ENCODE measurements around the gene RGS6. TPM values are rescaled to one million over a fixed set of nuclear protein-coding genes. Genes with fewer than 3 reads are reported as not detected.

Gene RGS6
- polyA plus RNA-seq, 2 donors: 0.11 to 0.29 TPM

DNA sequence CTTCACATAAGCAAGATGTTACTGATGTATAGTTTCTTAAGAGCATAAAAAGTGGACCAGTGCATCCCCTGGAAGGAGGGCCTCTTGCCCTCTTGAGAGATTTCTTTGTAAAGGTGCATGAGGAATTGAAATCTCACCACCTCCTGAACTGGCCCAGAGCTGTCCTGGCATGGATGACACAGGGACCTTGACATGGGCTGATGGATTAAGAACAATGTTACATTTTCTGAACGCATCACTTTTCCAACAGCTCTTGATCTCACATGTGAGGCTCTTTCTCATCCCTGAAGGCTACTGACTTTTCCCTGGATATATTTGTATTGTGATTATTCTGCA is 360.4 kb downstream of the RGS6 start:
- H3K4me3 ChIP-seq (ENCODE audit: low read depth in 1 of 2, low read length in 2 of 2): no peak overlapping the region
- 30 to 49% methylated on average over 1 of the region's 1 CpG for WGBS, 2 donors
- H3K36me3 ChIP-seq (ENCODE audit: control insufficient read depth in 2 of 2, insufficient read depth in 2 of 2, low read length in 1 of 2): no peaks in the 10 kb centered on the region
- H3K27me3 ChIP-seq (ENCODE audit: control insufficient read depth in 1 of 2, insufficient read depth in 2 of 2, low read length in 2 of 2): no peaks in the 10 kb centered on the region
- H3K9me3 ChIP-seq (ENCODE audit: control insufficient read depth in 2 of 2, insufficient read depth in 1 of 2, low read depth in 1 of 2, low read length in 1 of 2): no peaks in the 10 kb centered on the region
- no peak overlapping the region for H3K27ac ChIP-seq (ENCODE audit: low read depth in 2 of 2, low read length in 1 of 2)
- H3K4me1 ChIP-seq (ENCODE audit: control insufficient read depth in 2 of 2, insufficient read depth in 2 of 2, low read length in 1 of 2): no peaks in the 10 kb centered on the region

DNA sequence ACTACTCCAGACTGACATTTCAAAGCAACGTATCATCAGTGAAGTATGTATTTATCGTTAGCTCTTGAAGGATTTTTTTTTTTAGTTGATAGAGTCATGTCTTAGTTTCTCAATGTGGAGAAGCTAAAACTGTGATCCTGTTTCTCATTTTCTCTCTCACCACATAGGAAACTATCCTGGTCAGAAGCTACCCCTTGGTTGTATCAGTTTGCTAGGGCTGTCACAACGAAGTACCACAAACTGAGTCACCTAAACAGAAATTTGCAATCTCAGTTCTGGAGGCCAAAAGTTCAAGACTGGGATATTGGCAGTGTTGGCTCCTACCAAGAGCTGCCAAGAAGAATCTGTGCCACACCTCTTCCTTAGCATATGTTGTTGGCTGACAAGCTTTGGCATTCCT is 369.1 kb downstream of the RGS6 start:
- no peaks in the 10 kb centered on the region for H3K36me3 ChIP-seq (ENCODE audit: control insufficient read depth in 2 of 2, insufficient read depth in 2 of 2, low read length in 1 of 2)
- 70 to 79% methylated on average over 3 of the region's 3 CpGs for WGBS, 2 donors
- H3K27me3 ChIP-seq (ENCODE audit: control insufficient read depth in 1 of 2, insufficient read depth in 2 of 2, low read length in 2 of 2): peaks cover 0 to 2% of the 10 kb centered on the region in 2 donors
- H3K4me1 ChIP-seq (ENCODE audit: control insufficient read depth in 2 of 2, insufficient read depth in 2 of 2, low read length in 1 of 2): no peaks in the 10 kb centered on the region
- no peak overlapping the region for H3K4me3 ChIP-seq (ENCODE audit: low read depth in 1 of 2, low read length in 2 of 2)
- H3K27ac ChIP-seq (ENCODE audit: low read depth in 2 of 2, low read length in 1 of 2): no peak overlapping the region
- no peaks in the 10 kb centered on the region for H3K9me3 ChIP-seq (ENCODE audit: control insufficient read depth in 2 of 2, insufficient read depth in 1 of 2, low read depth in 1 of 2, low read length in 1 of 2)

DNA sequence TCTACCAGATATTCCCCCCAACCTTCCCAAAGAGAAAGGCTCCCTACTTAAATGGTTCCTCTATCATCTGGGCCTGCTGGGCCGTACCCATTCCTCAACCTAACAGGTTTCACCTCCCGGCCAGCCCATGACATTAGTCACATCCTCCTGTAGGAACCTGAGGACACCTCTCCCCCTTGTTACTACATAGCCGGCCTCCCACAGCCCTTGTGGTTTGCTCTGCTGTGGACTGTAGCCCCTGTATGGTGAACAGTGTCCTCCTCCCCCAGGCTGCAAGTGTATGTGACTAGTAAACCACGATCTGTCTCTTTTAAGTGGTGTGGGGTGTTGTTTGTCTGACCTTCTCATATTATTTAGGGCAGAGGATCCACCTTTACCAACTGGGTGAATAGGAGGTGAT is 371.7 kb downstream of the RGS6 start:
- Histone ChIP-seq H3K9me3 (ENCODE audit: control insufficient read depth in 2 of 2, insufficient read depth in 1 of 2, low read depth in 1 of 2, low read length in 1 of 2) (no peaks in the 10 kb centered on the region), H3K4me1 (ENCODE audit: control insufficient read depth in 2 of 2, insufficient read depth in 2 of 2, low read length in 1 of 2) (no peaks in the 10 kb centered on the region)
- WGBS, 2 donors: 78 to 83% methylated on average over 4 of the region's 4 CpGs

DNA sequence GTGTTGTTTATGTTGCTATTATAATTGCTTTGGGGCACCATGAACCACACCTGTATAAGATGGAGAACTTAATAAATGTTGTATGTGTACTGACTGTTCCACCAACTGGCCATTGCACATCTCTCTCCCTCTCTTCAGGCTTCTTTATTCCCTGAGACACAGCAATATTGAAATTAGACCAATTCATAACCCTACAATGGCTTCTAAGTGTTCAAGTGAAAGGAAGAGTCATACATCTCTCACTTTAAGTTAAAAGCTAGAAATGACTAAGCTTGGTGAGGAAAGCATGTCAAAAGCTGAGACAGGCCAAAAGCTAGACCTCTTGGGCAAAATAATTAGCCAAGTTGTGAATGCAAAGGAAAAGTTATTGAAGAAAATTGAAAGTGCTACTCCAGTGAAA is 373.3 kb downstream of the RGS6 start:
- Histone ChIP-seq H3K27me3 (ENCODE audit: control insufficient read depth in 1 of 2, insufficient read depth in 2 of 2, low read length in 2 of 2) (peaks cover 0 to 2% of the 10 kb centered on the region in 2 donors), H3K36me3 (ENCODE audit: control insufficient read depth in 2 of 2, insufficient read depth in 2 of 2, low read length in 1 of 2) (no peaks in the 10 kb centered on the region), H3K27ac (ENCODE audit: low read depth in 2 of 2, low read length in 1 of 2) (no peak overlapping the region), H3K9me3 (ENCODE audit: control insufficient read depth in 2 of 2, insufficient read depth in 1 of 2, low read depth in 1 of 2, low read length in 1 of 2) (no peaks in the 10 kb centered on the region), H3K4me3 (ENCODE audit: low read depth in 1 of 2, low read length in 2 of 2) (no peak overlapping the region), H3K4me1 (ENCODE audit: control insufficient read depth in 2 of 2, insufficient read depth in 2 of 2, low read length in 1 of 2) (no peaks in the 10 kb centered on the region)

More for the DNA sequence above, 371.7 kb downstream of the RGS6 start:
- Histone ChIP-seq H3K27ac (ENCODE audit: low read depth in 2 of 2, low read length in 1 of 2) (no peak overlapping the region), H3K27me3 (ENCODE audit: control insufficient read depth in 1 of 2, insufficient read depth in 2 of 2, low read length in 2 of 2) (peaks cover 0 to 2% of the 10 kb centered on the region in 2 donors), H3K36me3 (ENCODE audit: control insufficient read depth in 2 of 2, insufficient read depth in 2 of 2, low read length in 1 of 2) (no peaks in the 10 kb centered on the region), H3K4me3 (ENCODE audit: low read depth in 1 of 2, low read length in 2 of 2) (no peak overlapping the region)

DNA sequence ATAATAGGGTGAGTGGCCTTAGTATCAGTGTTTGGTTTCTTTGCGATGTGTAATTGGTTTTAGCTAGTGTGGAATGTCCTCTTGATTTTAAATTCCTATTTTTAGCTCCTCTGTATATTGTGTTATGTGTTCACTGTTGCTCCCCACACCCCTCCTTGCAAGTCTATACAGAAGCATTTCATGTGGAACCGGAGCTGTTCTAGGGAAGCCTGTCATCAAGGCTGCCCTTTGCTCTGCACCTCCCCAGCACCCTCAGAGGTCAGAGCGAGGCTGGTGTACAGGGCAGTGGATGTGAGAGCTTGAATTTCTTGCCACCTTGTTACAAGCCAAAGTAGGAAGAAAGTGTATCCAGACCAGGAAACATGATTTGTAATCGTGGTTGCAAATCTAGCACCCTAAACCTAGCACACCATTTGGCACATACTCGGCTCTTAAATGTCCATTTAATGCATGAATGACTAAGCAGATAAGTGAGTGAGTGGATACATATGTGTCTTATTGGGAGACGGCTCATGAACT is 376.8 kb downstream of the RGS6 start:
- Histone ChIP-seq H3K4me1 (ENCODE audit: control insufficient read depth in 2 of 2, insufficient read depth in 2 of 2, low read length in 1 of 2) (no peaks in the 10 kb centered on the region), H3K36me3 (ENCODE audit: control insufficient read depth in 2 of 2, insufficient read depth in 2 of 2, low read length in 1 of 2) (no peaks in the 10 kb centered on the region), H3K4me3 (ENCODE audit: low read depth in 1 of 2, low read length in 2 of 2) (no peak overlapping the region), H3K27me3 (ENCODE audit: control insufficient read depth in 1 of 2, insufficient read depth in 2 of 2, low read length in 2 of 2) (no peaks in the 10 kb centered on the region), H3K27ac (ENCODE audit: low read depth in 2 of 2, low read length in 1 of 2) (no peak overlapping the region), H3K9me3 (ENCODE audit: control insufficient read depth in 2 of 2, insufficient read depth in 1 of 2, low read depth in 1 of 2, low read length in 1 of 2) (no peaks in the 10 kb centered on the region)
- WGBS, 2 donors: 41 to 44% methylated on average over 6 of the region's 6 CpGs

DNA sequence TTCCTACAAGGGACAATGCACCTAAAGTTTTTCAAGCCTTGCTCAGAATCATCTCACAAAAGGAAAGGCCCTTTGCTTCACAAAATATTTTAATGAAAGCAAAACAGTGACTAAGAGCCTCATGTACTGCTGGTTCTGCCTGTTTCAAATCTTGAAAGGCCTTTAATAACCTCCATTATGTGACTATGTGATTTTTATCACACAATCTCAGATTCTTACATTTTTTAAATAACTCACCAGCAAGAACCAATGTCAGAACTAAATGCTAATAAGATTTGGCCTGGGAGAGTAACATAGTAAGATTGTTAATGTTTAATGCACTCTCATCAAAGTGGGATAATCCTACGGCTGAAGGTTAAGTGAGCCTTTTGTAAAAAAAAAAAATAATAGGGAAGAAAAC is 378.9 kb downstream of the RGS6 start:
- Histone ChIP-seq H3K36me3 (ENCODE audit: control insufficient read depth in 2 of 2, insufficient read depth in 2 of 2, low read length in 1 of 2) (no peaks in the 10 kb centered on the region), H3K27ac (ENCODE audit: low read depth in 2 of 2, low read length in 1 of 2) (no peak overlapping the region), H3K9me3 (ENCODE audit: control insufficient read depth in 2 of 2, insufficient read depth in 1 of 2, low read depth in 1 of 2, low read length in 1 of 2) (no peaks in the 10 kb centered on the region), H3K27me3 (ENCODE audit: control insufficient read depth in 1 of 2, insufficient read depth in 2 of 2, low read length in 2 of 2) (no peaks in the 10 kb centered on the region), H3K4me1 (ENCODE audit: control insufficient read depth in 2 of 2, insufficient read depth in 2 of 2, low read length in 1 of 2) (no peaks in the 10 kb centered on the region), H3K4me3 (ENCODE audit: low read depth in 1 of 2, low read length in 2 of 2) (no peak overlapping the region)
- WGBS, 2 donors: 64 to 79% methylated on average over 1 of the region's 1 CpG

DNA sequence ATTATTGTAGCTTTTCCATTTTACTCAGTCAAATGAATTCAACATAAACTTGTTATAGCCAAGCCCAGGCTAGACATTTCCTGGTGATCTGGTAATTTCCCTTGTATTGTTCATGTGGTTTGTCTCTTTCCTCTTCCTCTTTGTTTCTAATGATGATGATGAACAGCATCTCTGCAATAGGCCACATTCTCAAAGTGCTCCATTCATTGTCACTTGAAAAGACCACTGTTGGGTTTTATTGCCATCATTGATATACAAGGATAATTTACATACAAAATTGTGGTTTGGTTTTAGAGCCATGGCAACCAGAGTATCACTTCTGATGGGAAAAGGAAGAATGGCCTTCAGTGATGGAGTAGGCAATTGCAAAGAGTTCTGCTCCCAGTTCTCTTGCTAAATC is 379.3 kb downstream of the RGS6 start:
- Histone ChIP-seq H3K36me3 (ENCODE audit: control insufficient read depth in 2 of 2, insufficient read depth in 2 of 2, low read length in 1 of 2) (no peaks in the 10 kb centered on the region), H3K4me1 (ENCODE audit: control insufficient read depth in 2 of 2, insufficient read depth in 2 of 2, low read length in 1 of 2) (no peaks in the 10 kb centered on the region), H3K9me3 (ENCODE audit: control insufficient read depth in 2 of 2, insufficient read depth in 1 of 2, low read depth in 1 of 2, low read length in 1 of 2) (no peaks in the 10 kb centered on the region), H3K4me3 (ENCODE audit: low read depth in 1 of 2, low read length in 2 of 2) (no peak overlapping the region), H3K27me3 (ENCODE audit: control insufficient read depth in 1 of 2, insufficient read depth in 2 of 2, low read length in 2 of 2) (no peaks in the 10 kb centered on the region), H3K27ac (ENCODE audit: low read depth in 2 of 2, low read length in 1 of 2) (no peak overlapping the region)

DNA sequence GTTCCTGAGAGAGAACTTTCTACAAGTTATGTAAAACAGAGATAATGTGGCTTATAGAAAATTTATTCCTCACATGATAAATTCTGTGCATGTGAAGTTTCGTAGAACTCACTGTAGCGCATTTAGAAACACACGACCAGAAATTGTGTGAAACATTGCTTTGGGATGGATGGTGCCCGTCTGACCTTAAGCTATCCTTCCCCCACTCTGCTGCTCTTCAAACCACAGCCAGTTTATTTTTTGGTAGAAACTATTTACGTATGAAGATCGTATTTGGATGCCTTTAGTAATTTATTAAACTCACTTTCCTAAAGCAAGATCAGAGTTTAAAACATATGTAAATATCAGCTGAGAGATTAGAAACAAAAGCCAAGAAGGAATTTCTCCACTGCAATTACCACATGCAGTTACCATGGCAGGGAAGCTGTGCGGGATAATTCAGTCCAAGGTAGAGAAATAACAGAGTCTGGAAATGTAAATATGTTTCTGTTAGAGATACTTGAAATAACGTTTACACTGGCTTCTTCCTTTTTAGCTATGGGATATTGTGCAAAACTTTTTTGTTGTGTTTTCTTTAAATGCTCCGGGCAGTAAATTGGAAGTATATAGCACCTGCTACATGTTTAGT is 382.7 kb downstream of the RGS6 start:
- WGBS, 2 donors: 42 to 45% methylated on average over 9 of the region's 9 CpGs
- no peaks in the 10 kb centered on the region for H3K4me1 ChIP-seq (ENCODE audit: control insufficient read depth in 2 of 2, insufficient read depth in 2 of 2, low read length in 1 of 2)
- H3K36me3 ChIP-seq (ENCODE audit: control insufficient read depth in 2 of 2, insufficient read depth in 2 of 2, low read length in 1 of 2): no peaks in the 10 kb centered on the region
- H3K27me3 ChIP-seq (ENCODE audit: control insufficient read depth in 1 of 2, insufficient read depth in 2 of 2, low read length in 2 of 2): no peaks in the 10 kb centered on the region
- no peak overlapping the region for H3K27ac ChIP-seq (ENCODE audit: low read depth in 2 of 2, low read length in 1 of 2)
- H3K4me3 ChIP-seq (ENCODE audit: low read depth in 1 of 2, low read length in 2 of 2): no peak overlapping the region
- no peaks in the 10 kb centered on the region for H3K9me3 ChIP-seq (ENCODE audit: control insufficient read depth in 2 of 2, insufficient read depth in 1 of 2, low read depth in 1 of 2, low read length in 1 of 2)

DNA sequence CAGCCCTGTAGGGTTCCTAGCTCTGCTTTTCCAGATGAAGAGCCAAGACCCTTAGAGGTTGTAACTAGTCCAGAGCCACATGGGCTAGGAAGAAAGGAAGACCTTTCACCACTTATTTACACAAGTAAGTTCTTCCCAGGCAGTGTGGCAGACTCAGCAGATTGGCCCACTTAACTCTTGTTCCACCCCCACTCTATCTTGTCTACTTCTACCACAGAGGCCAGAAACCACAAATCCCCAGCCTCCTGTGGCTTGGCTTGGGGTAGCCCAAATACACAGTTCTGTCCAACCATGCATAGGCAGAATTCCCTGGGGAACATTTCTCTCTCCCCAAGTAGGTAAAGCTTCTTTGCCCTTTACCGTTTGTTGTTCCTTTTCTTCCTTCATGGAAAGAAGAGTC is 383.5 kb downstream of the RGS6 start:
- H3K27ac ChIP-seq (ENCODE audit: low read depth in 2 of 2, low read length in 1 of 2): no peak overlapping the region
- no peaks in the 10 kb centered on the region for H3K27me3 ChIP-seq (ENCODE audit: control insufficient read depth in 1 of 2, insufficient read depth in 2 of 2, low read length in 2 of 2)
- WGBS, 2 donors: 75 to 83% methylated on average over 1 of the region's 1 CpG
- no peaks in the 10 kb centered on the region for H3K9me3 ChIP-seq (ENCODE audit: control insufficient read depth in 2 of 2, insufficient read depth in 1 of 2, low read depth in 1 of 2, low read length in 1 of 2)
- H3K36me3 ChIP-seq (ENCODE audit: control insufficient read depth in 2 of 2, insufficient read depth in 2 of 2, low read length in 1 of 2): no peaks in the 10 kb centered on the region
- H3K4me1 ChIP-seq (ENCODE audit: control insufficient read depth in 2 of 2, insufficient read depth in 2 of 2, low read length in 1 of 2): no peaks in the 10 kb centered on the region
- no peak overlapping the region for H3K4me3 ChIP-seq (ENCODE audit: low read depth in 1 of 2, low read length in 2 of 2)

DNA sequence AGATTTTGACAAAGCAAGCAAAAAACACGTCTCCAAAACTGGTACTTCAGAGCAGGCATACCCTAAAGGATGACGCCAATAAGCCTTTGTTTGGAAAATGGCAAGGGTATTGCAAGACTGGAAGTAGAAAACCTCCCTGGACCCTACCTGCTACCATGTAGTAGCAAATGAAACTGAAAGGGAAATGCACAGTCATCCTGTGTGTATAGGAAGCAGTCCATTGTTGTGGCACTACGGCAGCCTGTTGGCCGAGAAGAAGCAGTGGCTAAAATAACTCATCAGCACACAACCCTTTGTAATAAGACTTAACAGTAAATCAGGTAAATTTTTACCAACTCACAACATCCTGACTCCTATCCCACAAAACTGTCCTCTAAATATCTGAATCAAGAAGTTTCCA is 386.4 kb downstream of the RGS6 start:
- no peaks in the 10 kb centered on the region for H3K36me3 ChIP-seq (ENCODE audit: control insufficient read depth in 2 of 2, insufficient read depth in 2 of 2, low read length in 1 of 2)
- H3K27me3 ChIP-seq (ENCODE audit: control insufficient read depth in 1 of 2, insufficient read depth in 2 of 2, low read length in 2 of 2): no peaks in the 10 kb centered on the region
- no peaks in the 10 kb centered on the region for H3K4me1 ChIP-seq (ENCODE audit: control insufficient read depth in 2 of 2, insufficient read depth in 2 of 2, low read length in 1 of 2)
- no peak overlapping the region for H3K27ac ChIP-seq (ENCODE audit: low read depth in 2 of 2, low read length in 1 of 2)
- H3K9me3 ChIP-seq (ENCODE audit: control insufficient read depth in 2 of 2, insufficient read depth in 1 of 2, low read depth in 1 of 2, low read length in 1 of 2): no peaks in the 10 kb centered on the region
- 74 to 76% methylated on average over 4 of the region's 4 CpGs for WGBS, 2 donors
- H3K4me3 ChIP-seq (ENCODE audit: low read depth in 1 of 2, low read length in 2 of 2): no peak overlapping the region

All from esophagus (tissue), 2 donors.